ENCODE measurements around the gene ELAVL3. TPM values are rescaled to one million over a fixed set of nuclear protein-coding genes. Genes with fewer than 3 reads are reported as not detected.
A peak's percentile ranks its signal among the peaks of the same experiment; 100 is the strongest.

ELAVL3 gene
- polyA plus RNA-seq, 1 of the 3 experiments (the other 2 are of a cell fraction) = 0.48 TPM

- POLR2A ChIA-PET = interaction anchor here (0.6 kb wide), 1 partner anchor 36 kb away, joined by 4 read pairs; no protein-coding TSS in a partner anchor
- WGBS (ENCODE audit: low lambda C conversion rate) = 92% methylated on average over 31 of the region's 33 CpGs
- Histone ChIP-seq H3K9ac (no peak overlapping the region), H3K4me1 (ENCODE audit: control insufficient read depth in 1 of 2, insufficient read depth in 2 of 2, low read depth in 1 of 2, low read length in 1 of 2) (no peaks in the 10 kb centered on the region), H3K9me3 (no peaks in the 10 kb centered on the region), H2AFZ (ENCODE audit: low read depth) (no peak overlapping the region), H3K9me2 (no peaks in the 10 kb centered on the region), H3K27ac (ENCODE audit: low read depth in 2 of 2, low read length in 1 of 2) (peak overlapping the region in 1 of 2 experiments; percentile 59; a peak in 1 of 4 replicates), H3K79me2 (ENCODE audit: insufficient read depth) (no peaks in the 10 kb centered on the region), H3K4me3 (ENCODE audit: low read depth in 2 of 2, low read length in 1 of 2) (no peak overlapping the region), H3K36me3 (replicated peaks in 1 of 2; ENCODE audit: control insufficient read depth in 1 of 2, insufficient read depth in 2 of 2, low read length in 1 of 2) (peaks cover 8 to 16% of the 10 kb centered on the region in 2 experiments), H3K4me2 (no peak overlapping the region), H3K27me3 (ENCODE audit: insufficient read depth) (no peaks in the 10 kb centered on the region), H4K20me1 (ENCODE audit: insufficient read depth) (no peaks in the 10 kb centered on the region), H3F3A (replicated peaks; ENCODE audit: insufficient read depth) (peaks cover 9% of the 10 kb centered on the region)
- peak; percentile 62 for DNase-seq
- no peak for TF ChIP-seq SMC3 (IDR thresholded peaks at IDR 0.05; ENCODE audit: low read depth, low read length)
- no peak for TF ChIP-seq RFX5 (IDR thresholded peaks at IDR 0.05; ENCODE audit: low read length)
- peak; percentile 14; the same call in 1 of the 2 replicates for TF ChIP-seq RAD21 (IDR thresholded peaks at IDR 0.05; ENCODE audit: low read length)
- peak; percentile 35 for TF ChIP-seq CTCF (IDR thresholded peaks at IDR 0.05)
- no peak for TF ChIP-seq NFIC (IDR thresholded peaks at IDR 0.05; ENCODE audit: borderline replicate concordance)
- CTCF ChIA-PET = interaction anchor here (0.6 to 2.2 kb wide), 11 partner anchors 11 to 171 kb away, joined by 3 to 17 read pairs (median 4); partner anchors contain the start of gene SWSAP1
Measured at GRCh38 chr19:11452620-11453310, 28.1 kb downstream of the ELAVL3 start.

DNA sequence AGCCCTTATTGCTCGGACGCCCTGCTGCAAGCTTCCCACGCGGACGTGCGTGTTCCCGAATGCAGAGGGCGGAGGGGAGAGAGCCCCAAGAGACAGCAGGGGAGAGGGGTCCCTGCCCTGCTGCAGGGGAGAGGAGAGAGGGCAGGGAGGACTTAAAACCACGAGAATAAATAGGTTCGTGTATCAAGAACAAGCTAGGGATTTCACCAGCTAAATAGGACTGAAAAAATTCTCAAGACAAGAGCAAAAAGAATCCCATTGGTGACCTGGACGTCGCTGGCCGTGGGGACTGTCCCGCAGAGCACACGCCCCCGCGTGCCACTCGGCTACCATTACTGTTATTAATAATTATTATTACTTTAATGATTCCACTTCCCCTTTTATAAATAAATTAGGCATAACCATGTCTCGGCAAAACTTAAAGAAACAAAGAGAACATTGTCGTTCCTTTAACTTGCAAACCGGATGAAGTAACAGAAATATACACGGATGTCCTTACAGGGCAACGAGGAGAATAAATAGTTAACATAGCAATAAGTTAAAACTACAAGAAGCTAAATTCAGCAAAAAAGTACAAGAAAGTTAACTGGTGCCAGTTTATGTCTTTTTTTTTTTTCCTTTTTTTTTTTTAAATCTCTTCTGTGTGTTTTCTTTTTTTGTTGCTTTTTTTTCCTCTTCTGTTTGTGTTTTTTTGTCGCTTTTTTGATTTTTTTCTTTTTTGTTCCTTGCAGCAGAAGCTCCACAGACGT lies 28.8 kb downstream of the ELAVL3 start:
- H3K4me3 ChIP-seq (ENCODE audit: low read depth in 2 of 2, low read length in 1 of 2) = no peak overlapping the region
- no peaks in the 10 kb centered on the region for H3K79me2 ChIP-seq (ENCODE audit: insufficient read depth)
- TF ChIP-seq YY1 (IDR thresholded peaks at IDR 0.05; ENCODE audit: low read depth) (no peak), SMC3 (IDR thresholded peaks at IDR 0.05; ENCODE audit: low read depth, low read length) (no peak), MXI1 (IDR thresholded peaks at IDR 0.05; ENCODE audit: low read depth, low read length) (no peak)
- H3K9ac ChIP-seq = no peak overlapping the region
- peaks cover 8 to 23% of the 10 kb centered on the region in 2 experiments for H3K36me3 ChIP-seq (replicated peaks in 1 of 2; ENCODE audit: control insufficient read depth in 1 of 2, insufficient read depth in 2 of 2, low read length in 1 of 2)
- H3K4me2 ChIP-seq = no peak overlapping the region
- peaks cover 9% of the 10 kb centered on the region for H3F3A ChIP-seq (replicated peaks; ENCODE audit: insufficient read depth)
- no peaks in the 10 kb centered on the region for H3K4me1 ChIP-seq (ENCODE audit: control insufficient read depth in 1 of 2, insufficient read depth in 2 of 2, low read depth in 1 of 2, low read length in 1 of 2)
- H3K27ac ChIP-seq (ENCODE audit: low read depth in 2 of 2, low read length in 1 of 2) = no peak overlapping the region
- DNase-seq = no peak
- H4K20me1 ChIP-seq (ENCODE audit: insufficient read depth) = no peaks in the 10 kb centered on the region
- H3K9me3 ChIP-seq = no peaks in the 10 kb centered on the region
- no peak overlapping the region for H2AFZ ChIP-seq (ENCODE audit: low read depth)
- ChIA-PET CTCF (interaction anchor here (0.6 to 2.2 kb wide), 11 partner anchors 10 to 170 kb away, joined by 3 to 17 read pairs (median 4); no protein-coding TSS in a partner anchor), POLR2A (interaction anchor here (0.6 kb wide), 1 partner anchor 36 kb away, joined by 4 read pairs; no protein-coding TSS in a partner anchor)
- no peaks in the 10 kb centered on the region for H3K27me3 ChIP-seq (ENCODE audit: insufficient read depth)
- H3K9me2 ChIP-seq = no peaks in the 10 kb centered on the region
- 87% methylated on average over 25 of the region's 25 CpGs for WGBS (ENCODE audit: low lambda C conversion rate)

All from SK-N-SH (cell line).